Prostate gland (tissue), 2 donors: Measurements from ENCODE around the gene PCDHGB2.
"Not testable (repeated sequence)": the region's sequence is repeated elsewhere in the genome, so short reads cannot be mapped to it uniquely, and the experiment has no call there.

Experiments used
- POLR2A ChIP-seq: fragments of 450-650 bp; IDR thresholded peaks from one replicate; pipeline ENCODE4 v1.6.1; 2016; ENCODE audit warnings: antibody characterized with exemption, mild to moderate bottlenecking
- TF ChIP-seq, protein P1 (sequence below), 4 experiments: fragments of 200-600 bp in 2 of 4; fragments of 450-650 bp in 2 of 4; sonication (generic) in 2 of 4; IDR thresholded peaks; 1 replicate in 3 of 4; 2 replicates in 1 of 4; pipeline ENCODE4 v1.5.1; 2016 to 2019; ENCODE audit warnings: antibody characterized with exemption in 4 of 4, mild to moderate bottlenecking in 2 of 4, moderate library complexity in 2 of 4

DNA sequence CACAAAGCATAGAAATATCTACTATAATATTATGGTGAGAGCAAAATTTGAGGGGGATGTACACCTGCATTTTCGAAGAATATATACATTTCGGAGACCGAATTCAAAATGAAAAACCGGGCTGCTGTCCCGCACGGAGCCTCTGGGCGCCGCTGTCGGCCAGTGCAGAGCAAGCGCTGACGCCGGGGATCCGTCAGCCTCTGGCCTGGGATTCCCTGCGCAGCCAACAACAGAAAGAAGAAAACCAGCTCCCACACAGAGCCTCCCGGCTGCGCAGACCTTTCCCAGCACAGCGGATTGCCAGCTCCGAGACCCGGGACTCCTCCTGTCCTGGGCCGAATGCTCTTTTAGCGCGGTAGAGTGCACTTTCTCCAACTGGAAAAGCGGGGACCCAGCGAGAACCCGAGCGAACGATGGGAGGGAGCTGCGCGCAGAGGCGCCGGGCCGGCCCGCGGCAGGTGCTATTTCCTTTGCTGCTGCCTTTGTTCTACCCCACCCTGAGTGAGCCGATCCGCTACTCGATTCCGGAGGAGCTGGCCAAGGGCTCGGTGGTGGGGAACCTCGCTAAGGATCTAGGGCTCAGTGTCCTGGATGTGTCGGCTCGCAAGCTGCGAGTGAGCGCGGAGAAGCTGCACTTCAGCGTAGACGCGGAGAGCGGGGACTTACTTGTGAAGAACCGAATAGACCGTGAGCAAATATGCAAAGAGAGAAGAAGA, 48.2 kb downstream of the PCDHGB2 start, which contains the start of gene PCDHGB6:
- TF ChIP-seq, protein P1, sequence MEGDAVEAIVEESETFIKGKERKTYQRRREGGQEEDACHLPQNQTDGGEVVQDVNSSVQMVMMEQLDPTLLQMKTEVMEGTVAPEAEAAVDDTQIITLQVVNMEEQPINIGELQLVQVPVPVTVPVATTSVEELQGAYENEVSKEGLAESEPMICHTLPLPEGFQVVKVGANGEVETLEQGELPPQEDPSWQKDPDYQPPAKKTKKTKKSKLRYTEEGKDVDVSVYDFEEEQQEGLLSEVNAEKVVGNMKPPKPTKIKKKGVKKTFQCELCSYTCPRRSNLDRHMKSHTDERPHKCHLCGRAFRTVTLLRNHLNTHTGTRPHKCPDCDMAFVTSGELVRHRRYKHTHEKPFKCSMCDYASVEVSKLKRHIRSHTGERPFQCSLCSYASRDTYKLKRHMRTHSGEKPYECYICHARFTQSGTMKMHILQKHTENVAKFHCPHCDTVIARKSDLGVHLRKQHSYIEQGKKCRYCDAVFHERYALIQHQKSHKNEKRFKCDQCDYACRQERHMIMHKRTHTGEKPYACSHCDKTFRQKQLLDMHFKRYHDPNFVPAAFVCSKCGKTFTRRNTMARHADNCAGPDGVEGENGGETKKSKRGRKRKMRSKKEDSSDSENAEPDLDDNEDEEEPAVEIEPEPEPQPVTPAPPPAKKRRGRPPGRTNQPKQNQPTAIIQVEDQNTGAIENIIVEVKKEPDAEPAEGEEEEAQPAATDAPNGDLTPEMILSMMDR (IDR thresholded peaks at IDR 0.05): peak in 3 of 4 experiments; percentile 32 to 59 (median 59)
- TF ChIP-seq POLR2A: not testable (repeated sequence)
